ENCODE data around the gene SIN3A.

DNA sequence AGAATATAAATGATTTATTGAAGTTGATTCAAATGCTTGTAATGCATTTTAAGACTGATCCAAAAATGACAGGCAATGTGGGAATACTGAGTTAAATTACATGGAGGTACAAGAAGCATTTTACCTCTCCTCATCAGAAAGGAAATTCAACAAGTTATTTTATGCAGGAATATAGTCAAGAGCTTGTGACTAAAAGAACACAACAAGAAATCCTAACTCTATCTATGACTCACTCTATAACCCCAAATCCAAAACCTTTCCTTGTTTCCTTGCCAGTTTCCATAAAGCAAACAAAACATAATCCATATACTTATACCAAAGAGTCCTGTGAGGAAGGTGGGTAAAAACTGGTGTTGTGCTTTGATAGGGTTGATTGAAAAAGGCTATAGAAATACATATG is 30.8 kb downstream of the SIN3A start:
- TF ChIP-seq POLR2A (IDR thresholded peaks at IDR 0.05; ENCODE audit: low read length): no peak
- TF ChIP-seq GATA1 (IDR thresholded peaks at IDR 0.05; ENCODE audit: low read depth, low read length): no peak

Data from erythroblast (primary cell).